Gastrocnemius medialis (tissue), 4 donors: Measurements from ENCODE around the gene CLMN.

Experiments used
- POLR2A ChIP-seq, 2 donors: fragments of 450-650 bp; IDR thresholded peaks; one replicate each; pipeline ENCODE4 v1.6.1; 2017; ENCODE audit warnings: antibody characterized with exemption in 2 of 2, mild to moderate bottlenecking in 2 of 2, moderate library complexity in 2 of 2
- TF ChIP-seq, protein P1 (sequence below), 5 experiments: fragments of 450-650 bp in 3 of 5; fragments of 200-600 bp in 2 of 5; sonication (generic) in 2 of 5; IDR thresholded peaks in 4 of 5; conservative IDR thresholded peaks in 1 of 5; 1 replicate in 4 of 5; 2 replicates in 1 of 5; pipeline ENCODE4 v1.5.1; 2016 to 2019; ENCODE audit warnings: antibody characterized with exemption in 5 of 5, mild to moderate bottlenecking in 3 of 5, moderate library complexity in 3 of 5

DNA sequence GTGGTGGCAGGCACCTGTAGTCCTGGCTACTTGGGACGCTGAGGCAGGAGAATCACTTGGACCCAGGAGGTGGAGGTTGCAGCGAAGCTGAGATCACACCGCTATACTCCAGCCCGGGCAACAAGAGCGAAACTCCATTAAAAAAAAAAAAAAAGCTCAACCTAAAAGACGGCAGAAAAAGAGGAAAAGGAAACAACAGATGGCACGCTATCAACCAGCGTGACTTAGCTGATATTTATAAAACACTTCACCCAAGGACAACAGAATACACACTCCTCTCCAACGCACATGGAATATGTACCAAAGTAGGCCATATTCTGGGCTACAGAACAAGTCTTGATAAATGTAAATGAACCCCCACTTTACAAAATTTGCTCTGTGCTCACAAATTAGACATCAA lies 34.0 kb upstream of the CLMN start:
- no peak for TF ChIP-seq POLR2A (IDR thresholded peaks at IDR 0.05)
- TF ChIP-seq, protein P1, sequence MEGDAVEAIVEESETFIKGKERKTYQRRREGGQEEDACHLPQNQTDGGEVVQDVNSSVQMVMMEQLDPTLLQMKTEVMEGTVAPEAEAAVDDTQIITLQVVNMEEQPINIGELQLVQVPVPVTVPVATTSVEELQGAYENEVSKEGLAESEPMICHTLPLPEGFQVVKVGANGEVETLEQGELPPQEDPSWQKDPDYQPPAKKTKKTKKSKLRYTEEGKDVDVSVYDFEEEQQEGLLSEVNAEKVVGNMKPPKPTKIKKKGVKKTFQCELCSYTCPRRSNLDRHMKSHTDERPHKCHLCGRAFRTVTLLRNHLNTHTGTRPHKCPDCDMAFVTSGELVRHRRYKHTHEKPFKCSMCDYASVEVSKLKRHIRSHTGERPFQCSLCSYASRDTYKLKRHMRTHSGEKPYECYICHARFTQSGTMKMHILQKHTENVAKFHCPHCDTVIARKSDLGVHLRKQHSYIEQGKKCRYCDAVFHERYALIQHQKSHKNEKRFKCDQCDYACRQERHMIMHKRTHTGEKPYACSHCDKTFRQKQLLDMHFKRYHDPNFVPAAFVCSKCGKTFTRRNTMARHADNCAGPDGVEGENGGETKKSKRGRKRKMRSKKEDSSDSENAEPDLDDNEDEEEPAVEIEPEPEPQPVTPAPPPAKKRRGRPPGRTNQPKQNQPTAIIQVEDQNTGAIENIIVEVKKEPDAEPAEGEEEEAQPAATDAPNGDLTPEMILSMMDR (IDR thresholded peaks at IDR 0.05 in 4 of 5, conservative IDR thresholded peaks at IDR 0.05 in 1 of 5): no peak
